Karpas-422 (cell line): ENCODE results near the gene ARL6IP6. TPM values are rescaled to one million over a fixed set of nuclear protein-coding genes. Genes with fewer than 3 reads are reported as not detected.

Experiments
- total RNA-seq: library from RNA; depleted of rRNA; stranded (reverse); fragments of >200 nt; shearing (Covaris generic); gene quantifications from 2 replicates; pipeline ENCODE4 v1.2.3, GENCODE V29; 2014; ENCODE audit warnings: low replicate concordance; rRNA removed

Gene ARL6IP6
- total RNA-seq, 1 experiment from 2014 or later = 69.7 TPM

Other genes with a start within 250 kb of the ARL6IP6 start
- gene PRPF40A, start 1.2 kb upstream of the ARL6IP6 start, total RNA-seq = 149 and 173 TPM in 2 replicates